GM23338 (cell line): ENCODE measurements around the gene CEP72. TPM values are rescaled to one million over a fixed set of nuclear protein-coding genes. Genes with fewer than 3 reads are reported as not detected.

Experiments
- ATAC-seq: fragments of 200-7000 bp; cut with Tn5 transposase; 3 replicates; pipeline ENCODE4 v1.9.1; 2020
- DNase-seq: peaks from one replicate; pipeline ENCODE4 v3.0.0-alpha.2; 2015; ENCODE audit warnings: low spot score
- H2AFZ ChIP-seq: fragments of 200-600 bp; sonication (generic); 2 replicates; pipeline ENCODE4 v1.8.0; 2016; ENCODE audit warnings: antibody characterized with exemption, mild to moderate bottlenecking, moderate library complexity
- H3F3A ChIP-seq: fragments of 200-600 bp; sonication (generic); replicated peaks from 2 replicates; pipeline ENCODE4 v1.8.0; 2017; ENCODE audit warnings: antibody characterized with exemption, mixed run types, low read depth
- H3K27ac ChIP-seq: fragments of 200-600 bp; sonication (generic); 2 replicates; pipeline ENCODE4 v1.6.1; 2016; ENCODE audit warnings: low read depth
- H3K27me3 ChIP-seq: fragments of 200-600 bp; sonication (generic); 2 replicates; pipeline ENCODE4 v1.8.0; 2016; ENCODE audit warnings: mild to moderate bottlenecking, mixed run types, moderate library complexity; ENCODE audit not compliant: insufficient read depth
- H3K36me3 ChIP-seq: fragments of 200-600 bp; sonication (generic); 2 replicates; pipeline ENCODE4 v1.8.0; 2016; ENCODE audit warnings: mild to moderate bottlenecking; ENCODE audit not compliant: insufficient read depth
- H3K4me1 ChIP-seq: fragments of 200-600 bp; sonication (generic); 2 replicates; pipeline ENCODE4 v1.8.0; 2016; ENCODE audit warnings: mild to moderate bottlenecking, moderate library complexity; ENCODE audit not compliant: insufficient read depth
- H3K4me2 ChIP-seq: fragments of 200-600 bp; sonication (generic); 2 replicates; pipeline ENCODE4 v1.7.1; 2017; ENCODE audit warnings: mixed run types
- H3K4me3 ChIP-seq: fragments of 200-600 bp; sonication (generic); 2 replicates; pipeline ENCODE4 v1.6.1; 2016; ENCODE audit warnings: mixed run types
- H3K79me2 ChIP-seq: fragments of 200-600 bp; sonication (generic); replicated peaks from 2 replicates; pipeline ENCODE4 v1.8.0; 2017; ENCODE audit warnings: mild to moderate bottlenecking; ENCODE audit not compliant: insufficient read depth
- H3K9me2 ChIP-seq: fragments of 200-600 bp; sonication (generic); 2 replicates; pipeline ENCODE4 v1.8.0; 2017; ENCODE audit not compliant: insufficient read depth
- H4K20me1 ChIP-seq: fragments of 200-600 bp; sonication (generic); replicated peaks from 2 replicates; pipeline ENCODE4 v1.8.0; 2017; ENCODE audit warnings: mild to moderate bottlenecking; ENCODE audit not compliant: insufficient read depth
- H3K27ac Mint-ChIP-seq: 2 replicates; pipeline ENCODE4 v1.8.0; 2020; ENCODE audit warnings: inconsistent platforms, mild to moderate bottlenecking, moderate library complexity, mixed read lengths
- H3K27me3 Mint-ChIP-seq: 3 replicates; pipeline ENCODE4 v1.8.0; 2022; ENCODE audit warnings: low read depth, mild to moderate bottlenecking, moderate library complexity, mixed read lengths, inconsistent platforms; ENCODE audit not compliant: insufficient read depth, poor library complexity
- H3K36me3 Mint-ChIP-seq: 3 replicates; pipeline ENCODE4 v1.8.0; 2021; ENCODE audit warnings: low read depth, mild to moderate bottlenecking, inconsistent platforms, moderate library complexity, mixed read lengths
- H3K4me1 Mint-ChIP-seq: 3 replicates; pipeline ENCODE4 v1.8.0; 2020; ENCODE audit warnings: mild to moderate bottlenecking, inconsistent platforms, mixed read lengths
- H3K4me3 Mint-ChIP-seq: 3 replicates; pipeline ENCODE4 v1.8.0; 2021; ENCODE audit warnings: moderate library complexity, mild to moderate bottlenecking, inconsistent platforms, mixed read lengths
- H3K9me3 Mint-ChIP-seq: 3 replicates; pipeline ENCODE4 v1.8.0; 2020; ENCODE audit warnings: moderate library complexity, mild to moderate bottlenecking, inconsistent platforms, mixed read lengths
- CREB1 ChIP-seq: fragments of 250-450 bp; sonication (Bioruptor Pico); IDR thresholded peaks from 2 replicates; pipeline ENCODE4 v1.5.0; 2020; ENCODE audit warnings: low read depth, mild to moderate bottlenecking, moderate library complexity
- EZH2 ChIP-seq: fragments of 200-600 bp; sonication (generic); IDR thresholded peaks from one replicate; pipeline ENCODE4 v1.8.0; 2017; ENCODE audit warnings: antibody characterized with exemption, mild to moderate bottlenecking, low read depth; ENCODE audit not compliant: unreplicated experiment
- EZH2phosphoT487 ChIP-seq: fragments of 200-600 bp; sonication (generic); IDR thresholded peaks from one replicate; pipeline ENCODE4 v1.8.1; 2018; ENCODE audit warnings: antibody characterized with exemption; ENCODE audit not compliant: unreplicated experiment
- JUNB ChIP-seq: IDR thresholded peaks from one replicate; pipeline ENCODE4 v1.6.1; 2016; ENCODE audit warnings: antibody characterized with exemption; ENCODE audit not compliant: unreplicated experiment
- NANOG ChIP-seq: IDR thresholded peaks from 2 replicates; pipeline ENCODE4 v1.6.1; 2016; ENCODE audit warnings: antibody characterized with exemption, borderline replicate concordance
- POLR2AphosphoS5 ChIP-seq: IDR thresholded peaks from 2 replicates; pipeline ENCODE4 v1.6.1; 2016; ENCODE audit warnings: antibody characterized with exemption, low read depth
- STAT1 ChIP-seq: IDR thresholded peaks from one replicate; pipeline ENCODE4 v1.6.1; 2016; ENCODE audit warnings: antibody characterized with exemption; ENCODE audit not compliant: unreplicated experiment
- ZNF114 ChIP-seq: fragments of 250-450 bp; sonication (Bioruptor Pico); IDR thresholded peaks from 2 replicates; pipeline ENCODE4 v1.5.0; 2020; ENCODE audit warnings: mild to moderate bottlenecking, moderate library complexity
- ZNF331 ChIP-seq: fragments of 250-450 bp; sonication (Bioruptor Pico); IDR thresholded peaks from 2 replicates; pipeline ENCODE4 v1.5.0; 2020; ENCODE audit warnings: low read depth, mild to moderate bottlenecking, moderate library complexity
- polyA plus RNA-seq: library from polyadenylated mRNA; unstranded; fragments of >200 nt; fragmentation: Nextera tagmentation; extraction: Ambion mirVana; gene quantifications from 2 replicates; pipeline ENCODE4 v1.2.1, GENCODE V29; 2016
- total RNA-seq: library from RNA; depleted of rRNA; stranded (reverse); fragments of >200 nt; shearing (Covaris generic); gene quantifications from 2 replicates; pipeline ENCODE4 v1.2.3, GENCODE V29; 2014
- TF ChIP-seq, protein P1 (sequence below): fragments of 250-450 bp; sonication (Bioruptor Pico); IDR thresholded peaks from 2 replicates; pipeline ENCODE4 v1.5.0; 2020; ENCODE audit warnings: mild to moderate bottlenecking, moderate library complexity
- TF ChIP-seq, protein P2 (sequence below): IDR thresholded peaks from 2 replicates; pipeline ENCODE4 v1.6.1; 2016; ENCODE audit warnings: antibody characterized with exemption
- TF ChIP-seq, protein P3 (sequence below), 2 experiments: fragments of 200-600 bp in 1 of 2; sonication (generic) in 1 of 2; conservative IDR thresholded peaks; 2 replicates each; pipeline versions ENCODE4 v1.5.1 to v1.6.1; 2016 to 2017; ENCODE audit warnings: antibody characterized with exemption in 2 of 2, low read depth in 2 of 2, mild to moderate bottlenecking in 2 of 2, moderate library complexity in 1 of 2
- TF ChIP-seq, protein P4 (sequence below): IDR thresholded peaks from one replicate; pipeline ENCODE4 v1.6.1; 2018; ENCODE audit warnings: antibody characterized with exemption; ENCODE audit not compliant: unreplicated experiment

CEP72 gene
- total and polyA plus RNA-seq, 2 experiments from 2014 or later, result 15.5 to 27.1 TPM

DNA sequence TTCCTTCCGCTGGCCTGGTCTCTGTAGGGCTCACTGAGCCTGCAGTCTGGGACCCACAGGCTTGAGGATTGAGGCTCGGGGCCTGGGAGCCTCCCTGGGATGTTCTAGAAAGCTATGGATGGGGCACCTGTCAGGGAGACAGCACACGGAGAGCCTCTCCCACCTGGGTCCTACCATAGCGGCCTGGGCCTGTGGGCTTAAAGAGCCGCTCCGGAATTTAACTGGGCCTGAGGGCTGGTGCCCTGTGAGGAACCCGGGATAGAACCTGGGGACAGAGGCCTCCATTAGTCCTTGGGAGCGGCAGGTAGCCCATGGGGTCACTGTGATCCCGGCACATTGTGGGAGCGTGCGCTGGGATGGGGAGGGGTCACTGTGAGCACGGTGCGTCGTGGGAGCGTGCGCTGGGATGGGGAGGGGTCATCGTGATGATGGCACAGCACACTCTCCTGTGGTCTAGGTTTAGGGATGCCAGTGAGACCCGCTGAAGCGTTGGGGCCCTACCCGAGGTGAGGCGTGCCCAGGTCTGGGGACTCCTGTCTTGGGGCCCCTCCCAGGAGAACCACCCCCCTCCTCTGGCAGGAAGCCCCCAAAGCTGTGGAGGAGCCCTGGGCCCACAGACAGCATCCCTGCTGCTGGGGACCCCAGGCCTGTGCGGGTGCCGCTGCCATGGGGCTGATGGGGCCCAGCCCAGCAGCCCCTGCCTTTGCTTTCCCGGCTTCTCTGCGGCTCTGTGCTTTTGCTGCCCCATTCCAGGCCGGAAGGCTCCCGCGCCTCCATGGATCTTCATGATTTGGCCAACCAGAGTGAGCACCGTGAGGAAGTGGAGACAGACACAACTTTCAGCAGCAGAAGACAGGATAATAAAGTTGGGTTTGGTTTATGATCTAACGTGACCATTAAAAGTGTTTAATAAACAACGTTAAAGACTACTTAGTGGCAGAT lies 3.4 kb upstream of the CEP72 start:
- no peak overlapping the region for H3K4me3 Mint-ChIP-seq

More for the DNA sequence above, 3.4 kb upstream of the CEP72 start:
- H4K20me1 ChIP-seq, result peaks cover 10% of the 10 kb centered on the region; the same call in 1 of the 2 replicates
- peaks cover 3% of the 10 kb centered on the region; the same call in 1 of the 3 replicates for H3K9me3 Mint-ChIP-seq
- no peaks in the 10 kb centered on the region for H3K36me3 ChIP-seq
- no peak overlapping the region for H2AFZ ChIP-seq
- H3K27me3 ChIP-seq, result no peaks in the 10 kb centered on the region
- H3K4me2 ChIP-seq, result no peak overlapping the region
- H3K79me2 ChIP-seq, result peaks cover 13% of the 10 kb centered on the region
- no peak overlapping the region for H3K4me3 ChIP-seq
- ATAC-seq (no peak), DNase-seq (no peak)
- H3K9me2 ChIP-seq, result no peaks in the 10 kb centered on the region
- peaks cover 4% of the 10 kb centered on the region; the same call in 1 of the 2 replicates for H3K4me1 ChIP-seq
- no peaks in the 10 kb centered on the region for H3F3A ChIP-seq
- TF ChIP-seq, protein P1, sequence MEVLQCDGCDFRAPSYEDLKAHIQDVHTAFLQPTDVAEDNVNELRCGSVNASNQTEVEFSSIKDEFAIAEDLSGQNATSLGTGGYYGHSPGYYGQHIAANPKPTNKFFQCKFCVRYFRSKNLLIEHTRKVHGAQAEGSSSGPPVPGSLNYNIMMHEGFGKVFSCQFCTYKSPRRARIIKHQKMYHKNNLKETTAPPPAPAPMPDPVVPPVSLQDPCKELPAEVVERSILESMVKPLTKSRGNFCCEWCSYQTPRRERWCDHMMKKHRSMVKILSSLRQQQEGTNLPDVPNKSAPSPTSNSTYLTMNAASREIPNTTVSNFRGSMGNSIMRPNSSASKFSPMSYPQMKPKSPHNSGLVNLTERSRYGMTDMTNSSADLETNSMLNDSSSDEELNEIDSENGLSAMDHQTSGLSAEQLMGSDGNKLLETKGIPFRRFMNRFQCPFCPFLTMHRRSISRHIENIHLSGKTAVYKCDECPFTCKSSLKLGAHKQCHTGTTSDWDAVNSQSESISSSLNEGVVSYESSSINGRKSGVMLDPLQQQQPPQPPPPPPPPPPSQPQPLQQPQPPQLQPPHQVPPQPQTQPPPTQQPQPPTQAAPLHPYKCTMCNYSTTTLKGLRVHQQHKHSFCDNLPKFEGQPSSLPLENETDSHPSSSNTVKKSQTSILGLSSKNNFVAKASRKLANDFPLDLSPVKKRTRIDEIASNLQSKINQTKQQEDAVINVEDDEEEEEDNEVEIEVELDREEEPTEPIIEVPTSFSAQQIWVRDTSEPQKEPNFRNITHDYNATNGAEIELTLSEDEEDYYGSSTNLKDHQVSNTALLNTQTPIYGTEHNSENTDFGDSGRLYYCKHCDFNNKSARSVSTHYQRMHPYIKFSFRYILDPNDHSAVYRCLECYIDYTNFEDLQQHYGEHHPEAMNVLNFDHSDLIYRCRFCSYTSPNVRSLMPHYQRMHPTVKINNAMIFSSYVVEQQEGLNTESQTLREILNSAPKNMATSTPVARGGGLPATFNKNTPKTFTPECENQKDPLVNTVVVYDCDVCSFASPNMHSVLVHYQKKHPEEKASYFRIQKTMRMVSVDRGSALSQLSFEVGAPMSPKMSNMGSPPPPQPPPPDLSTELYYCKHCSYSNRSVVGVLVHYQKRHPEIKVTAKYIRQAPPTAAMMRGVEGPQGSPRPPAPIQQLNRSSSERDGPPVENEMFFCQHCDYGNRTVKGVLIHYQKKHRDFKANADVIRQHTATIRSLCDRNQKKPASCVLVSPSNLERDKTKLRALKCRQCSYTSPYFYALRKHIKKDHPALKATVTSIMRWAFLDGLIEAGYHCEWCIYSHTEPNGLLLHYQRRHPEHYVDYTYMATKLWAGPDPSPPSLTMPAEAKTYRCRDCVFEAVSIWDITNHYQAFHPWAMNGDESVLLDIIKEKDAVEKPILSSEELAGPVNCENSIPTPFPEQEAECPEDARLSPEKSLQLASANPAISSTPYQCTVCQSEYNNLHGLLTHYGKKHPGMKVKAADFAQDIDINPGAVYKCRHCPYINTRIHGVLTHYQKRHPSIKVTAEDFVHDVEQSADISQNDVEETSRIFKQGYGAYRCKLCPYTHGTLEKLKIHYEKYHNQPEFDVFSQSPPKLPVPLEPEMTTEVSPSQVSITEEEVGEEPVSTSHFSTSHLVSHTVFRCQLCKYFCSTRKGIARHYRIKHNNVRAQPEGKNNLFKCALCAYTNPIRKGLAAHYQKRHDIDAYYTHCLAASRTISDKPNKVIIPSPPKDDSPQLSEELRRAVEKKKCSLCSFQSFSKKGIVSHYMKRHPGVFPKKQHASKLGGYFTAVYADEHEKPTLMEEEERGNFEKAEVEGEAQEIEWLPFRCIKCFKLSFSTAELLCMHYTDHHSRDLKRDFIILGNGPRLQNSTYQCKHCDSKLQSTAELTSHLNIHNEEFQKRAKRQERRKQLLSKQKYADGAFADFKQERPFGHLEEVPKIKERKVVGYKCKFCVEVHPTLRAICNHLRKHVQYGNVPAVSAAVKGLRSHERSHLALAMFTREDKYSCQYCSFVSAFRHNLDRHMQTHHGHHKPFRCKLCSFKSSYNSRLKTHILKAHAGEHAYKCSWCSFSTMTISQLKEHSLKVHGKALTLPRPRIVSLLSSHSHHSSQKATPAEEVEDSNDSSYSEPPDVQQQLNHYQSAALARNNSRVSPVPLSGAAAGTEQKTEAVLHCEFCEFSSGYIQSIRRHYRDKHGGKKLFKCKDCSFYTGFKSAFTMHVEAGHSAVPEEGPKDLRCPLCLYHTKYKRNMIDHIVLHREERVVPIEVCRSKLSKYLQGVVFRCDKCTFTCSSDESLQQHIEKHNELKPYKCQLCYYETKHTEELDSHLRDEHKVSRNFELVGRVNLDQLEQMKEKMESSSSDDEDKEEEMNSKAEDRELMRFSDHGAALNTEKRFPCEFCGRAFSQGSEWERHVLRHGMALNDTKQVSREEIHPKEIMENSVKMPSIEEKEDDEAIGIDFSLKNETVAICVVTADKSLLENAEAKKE (CRISPR knock-in tag), result no peak
- TF ChIP-seq, protein P2, sequence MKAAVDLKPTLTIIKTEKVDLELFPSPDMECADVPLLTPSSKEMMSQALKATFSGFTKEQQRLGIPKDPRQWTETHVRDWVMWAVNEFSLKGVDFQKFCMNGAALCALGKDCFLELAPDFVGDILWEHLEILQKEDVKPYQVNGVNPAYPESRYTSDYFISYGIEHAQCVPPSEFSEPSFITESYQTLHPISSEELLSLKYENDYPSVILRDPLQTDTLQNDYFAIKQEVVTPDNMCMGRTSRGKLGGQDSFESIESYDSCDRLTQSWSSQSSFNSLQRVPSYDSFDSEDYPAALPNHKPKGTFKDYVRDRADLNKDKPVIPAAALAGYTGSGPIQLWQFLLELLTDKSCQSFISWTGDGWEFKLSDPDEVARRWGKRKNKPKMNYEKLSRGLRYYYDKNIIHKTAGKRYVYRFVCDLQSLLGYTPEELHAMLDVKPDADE, result no peak
- TF ChIP-seq EZH2 (no peak), ZNF114 (no peak), NANOG (no peak), CREB1 (CRISPR knock-in tag) (no peak), STAT1 (no peak), JUNB (no peak), EZH2phosphoT487 (no peak), ZNF331 (CRISPR knock-in tag) (no peak), POLR2AphosphoS5 (no peak)
- TF ChIP-seq, protein P3, sequence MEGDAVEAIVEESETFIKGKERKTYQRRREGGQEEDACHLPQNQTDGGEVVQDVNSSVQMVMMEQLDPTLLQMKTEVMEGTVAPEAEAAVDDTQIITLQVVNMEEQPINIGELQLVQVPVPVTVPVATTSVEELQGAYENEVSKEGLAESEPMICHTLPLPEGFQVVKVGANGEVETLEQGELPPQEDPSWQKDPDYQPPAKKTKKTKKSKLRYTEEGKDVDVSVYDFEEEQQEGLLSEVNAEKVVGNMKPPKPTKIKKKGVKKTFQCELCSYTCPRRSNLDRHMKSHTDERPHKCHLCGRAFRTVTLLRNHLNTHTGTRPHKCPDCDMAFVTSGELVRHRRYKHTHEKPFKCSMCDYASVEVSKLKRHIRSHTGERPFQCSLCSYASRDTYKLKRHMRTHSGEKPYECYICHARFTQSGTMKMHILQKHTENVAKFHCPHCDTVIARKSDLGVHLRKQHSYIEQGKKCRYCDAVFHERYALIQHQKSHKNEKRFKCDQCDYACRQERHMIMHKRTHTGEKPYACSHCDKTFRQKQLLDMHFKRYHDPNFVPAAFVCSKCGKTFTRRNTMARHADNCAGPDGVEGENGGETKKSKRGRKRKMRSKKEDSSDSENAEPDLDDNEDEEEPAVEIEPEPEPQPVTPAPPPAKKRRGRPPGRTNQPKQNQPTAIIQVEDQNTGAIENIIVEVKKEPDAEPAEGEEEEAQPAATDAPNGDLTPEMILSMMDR (conservative IDR thresholded peaks at IDR 0.05; ENCODE audit: low read depth in 2 of 2), result no peak
- TF ChIP-seq, protein P4, sequence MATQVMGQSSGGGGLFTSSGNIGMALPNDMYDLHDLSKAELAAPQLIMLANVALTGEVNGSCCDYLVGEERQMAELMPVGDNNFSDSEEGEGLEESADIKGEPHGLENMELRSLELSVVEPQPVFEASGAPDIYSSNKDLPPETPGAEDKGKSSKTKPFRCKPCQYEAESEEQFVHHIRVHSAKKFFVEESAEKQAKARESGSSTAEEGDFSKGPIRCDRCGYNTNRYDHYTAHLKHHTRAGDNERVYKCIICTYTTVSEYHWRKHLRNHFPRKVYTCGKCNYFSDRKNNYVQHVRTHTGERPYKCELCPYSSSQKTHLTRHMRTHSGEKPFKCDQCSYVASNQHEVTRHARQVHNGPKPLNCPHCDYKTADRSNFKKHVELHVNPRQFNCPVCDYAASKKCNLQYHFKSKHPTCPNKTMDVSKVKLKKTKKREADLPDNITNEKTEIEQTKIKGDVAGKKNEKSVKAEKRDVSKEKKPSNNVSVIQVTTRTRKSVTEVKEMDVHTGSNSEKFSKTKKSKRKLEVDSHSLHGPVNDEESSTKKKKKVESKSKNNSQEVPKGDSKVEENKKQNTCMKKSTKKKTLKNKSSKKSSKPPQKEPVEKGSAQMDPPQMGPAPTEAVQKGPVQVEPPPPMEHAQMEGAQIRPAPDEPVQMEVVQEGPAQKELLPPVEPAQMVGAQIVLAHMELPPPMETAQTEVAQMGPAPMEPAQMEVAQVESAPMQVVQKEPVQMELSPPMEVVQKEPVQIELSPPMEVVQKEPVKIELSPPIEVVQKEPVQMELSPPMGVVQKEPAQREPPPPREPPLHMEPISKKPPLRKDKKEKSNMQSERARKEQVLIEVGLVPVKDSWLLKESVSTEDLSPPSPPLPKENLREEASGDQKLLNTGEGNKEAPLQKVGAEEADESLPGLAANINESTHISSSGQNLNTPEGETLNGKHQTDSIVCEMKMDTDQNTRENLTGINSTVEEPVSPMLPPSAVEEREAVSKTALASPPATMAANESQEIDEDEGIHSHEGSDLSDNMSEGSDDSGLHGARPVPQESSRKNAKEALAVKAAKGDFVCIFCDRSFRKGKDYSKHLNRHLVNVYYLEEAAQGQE, result no peak
- H3K27ac Mint-ChIP-seq, result no peak overlapping the region
- peaks cover 14% of the 10 kb centered on the region for H3K4me1 Mint-ChIP-seq
- peaks cover 14% of the 10 kb centered on the region for H3K27me3 Mint-ChIP-seq
- H3K36me3 Mint-ChIP-seq, result peaks cover 4% of the 10 kb centered on the region; the same call in 1 of the 3 replicates
- H3K27ac ChIP-seq, result no peak overlapping the region
